HepG2 (cell line): ENCODE measurements around the gene SEC31B. TPM values are rescaled to one million over a fixed set of nuclear protein-coding genes. Genes with fewer than 3 reads are reported as not detected.
A peak's percentile ranks its signal among the peaks of the same experiment; 100 is the strongest.

Source experiments
- ATAC-seq: fragments of 200-7000 bp; cut with Tn5 transposase; 3 replicates; pipeline ENCODE4 v1.9.1; 2020; ENCODE audit warnings: mild to moderate bottlenecking, moderate library complexity
- BruUV-seq: library from RNA; stranded (reverse); fragments of 400-500 nt; replicated peaks from 2 replicates; lab custom pipeline; 2021; lab: Mats Ljungman, UMichigan
- CTCF ChIA-PET: fragments of 300-600 bp; formaldehyde crosslinking; extraction: SDS; loops from one replicate; lab custom pipeline; 2021; ENCODE audit warnings: low total read pairs, inconsistent platforms, low intra/inter-chr PET ratio; lab: Yijun Ruan, JAX
- POLR2A ChIA-PET: fragments of 350-600 bp; sonication (Branson Sonifier 250); formaldehyde crosslinking; loops from one replicate; lab custom pipeline; 2020; ENCODE audit warnings: antibody characterized with exemption, inconsistent platforms; lab: Yijun Ruan, JAX
- DNase-seq: peaks from one replicate; pipeline ENCODE4 v3.0.0-alpha.2; 2015; ENCODE audit warnings: low spot score
- FAIRE-seq: peaks from 3 replicates; lab custom pipeline; 2011; peaks lifted over from hg19 to GRCh38; lab: Jason Lieb, UNC
- H2AFZ ChIP-seq: one replicate; pipeline ENCODE4 v1.6.1; 2011; ENCODE audit warnings: low read length, inconsistent platforms
- H3K27ac ChIP-seq: fragments of 300-600 bp; 3 replicates; pipeline ENCODE4 v1.8.0; 2011; ENCODE audit warnings: mixed run types, mild to moderate bottlenecking, mixed read lengths, low read length, inconsistent platforms; ENCODE audit not compliant: insufficient read depth; ENCODE audit errors: extremely low read length
- H3K27me3 ChIP-seq, 2 experiments: fragments of 200-600 bp in 1 of 2; 2 replicates in 1 of 2; 3 replicates in 1 of 2; pipeline versions ENCODE4 v1.6.0 to v1.8.0; 2011; ENCODE audit warnings: low read length in 2 of 2, mild to moderate bottlenecking in 2 of 2, moderate library complexity in 2 of 2, inconsistent platforms in 1 of 2; ENCODE audit not compliant: insufficient read depth in 2 of 2, control insufficient read depth in 1 of 2
- H3K36me3 ChIP-seq, 2 experiments: fragments of 200-600 bp in 1 of 2; replicated peaks in 1 of 2; 2 replicates in 1 of 2; 3 replicates in 1 of 2; pipeline versions ENCODE4 v1.5.1 to v1.8.0; 2011; ENCODE audit warnings: low read length in 2 of 2, inconsistent platforms in 1 of 2; ENCODE audit not compliant: insufficient read depth in 2 of 2, control insufficient read depth in 1 of 2
- H3K4me1 ChIP-seq: 2 replicates; pipeline ENCODE4 v1.5.1; 2012; ENCODE audit warnings: low read length, inconsistent platforms; ENCODE audit not compliant: insufficient read depth
- H3K4me2 ChIP-seq: 2 replicates; pipeline ENCODE4 v1.6.0; 2011; ENCODE audit warnings: low read depth, low read length, inconsistent platforms
- H3K4me3 ChIP-seq, 3 experiments: fragments of 200-600 bp in 1 of 3; sonication (generic), shearing (Covaris generic) in 1 of 3; replicated peaks in 1 of 3; 2 replicates each; pipeline ENCODE4 v1.5.1; 2011 to 2016; ENCODE audit warnings: low read length in 3 of 3, inconsistent platforms in 2 of 3, low read depth in 2 of 3, mild to moderate bottlenecking in 2 of 3, control low read depth in 1 of 3, mixed read lengths in 1 of 3; ENCODE audit not compliant: insufficient read depth in 1 of 3
- H3K79me2 ChIP-seq: one replicate; pipeline ENCODE4 v1.6.1; 2011; ENCODE audit warnings: low read length, inconsistent platforms; ENCODE audit not compliant: insufficient read depth
- H3K9ac ChIP-seq: 2 replicates; pipeline ENCODE4 v1.6.0; 2011; ENCODE audit warnings: mild to moderate bottlenecking, low read depth, low read length, inconsistent platforms; ENCODE audit not compliant: insufficient read depth
- H3K9me3 ChIP-seq: 2 replicates; pipeline ENCODE4 v1.5.1; 2012; ENCODE audit warnings: mild to moderate bottlenecking, low read length
- H4K20me1 ChIP-seq: 2 replicates; pipeline ENCODE4 v1.6.0; 2011; ENCODE audit warnings: inconsistent platforms, mild to moderate bottlenecking, low read length, moderate library complexity; ENCODE audit not compliant: insufficient read depth
- ARNTL ChIP-seq: sonication (generic); formaldehyde crosslinking; IDR thresholded peaks from 2 replicates; pipeline ENCODE4 v1.4.0; 2020; ENCODE audit warnings: mild to moderate bottlenecking, missing genetic modification reagents
- EED ChIP-seq: sonication (generic); formaldehyde crosslinking; IDR thresholded peaks from 2 replicates; pipeline ENCODE4 v1.5.0; 2020; ENCODE audit warnings: mild to moderate bottlenecking, missing genetic modification reagents
- EZH2 ChIP-seq: conservative IDR thresholded peaks from 2 replicates; pipeline ENCODE4 v1.6.1; 2012; ENCODE audit warnings: mild to moderate bottlenecking, low read depth, low read length, moderate library complexity
- HNRNPL ChIP-seq: fragments of 200-400 bp; formaldehyde crosslinking; IDR thresholded peaks from 2 replicates; pipeline ENCODE4 v1.6.1; 2017; ENCODE audit warnings: mild to moderate bottlenecking, low read depth, low read length
- HNRNPUL1 ChIP-seq: fragments of 200-400 bp; formaldehyde crosslinking; IDR thresholded peaks from 2 replicates; pipeline ENCODE4 v1.6.1; 2017; ENCODE audit warnings: low read depth, mild to moderate bottlenecking, low read length, moderate library complexity
- HOXA3 ChIP-seq: sonication (generic); formaldehyde crosslinking; IDR thresholded peaks from 2 replicates; pipeline ENCODE4 v1.5.0; 2020; ENCODE audit warnings: missing genetic modification reagents
- MAF1 ChIP-seq: sonication (generic); formaldehyde crosslinking; IDR thresholded peaks from 2 replicates; pipeline ENCODE4 v1.5.0; 2020; ENCODE audit warnings: missing genetic modification reagents, borderline replicate concordance
- PHF8 ChIP-seq: sonication (generic); formaldehyde crosslinking; IDR thresholded peaks from 2 replicates; pipeline ENCODE4 v1.5.0; 2020; ENCODE audit warnings: missing genetic modification reagents
- PRMT3 ChIP-seq: sonication (generic); formaldehyde crosslinking; IDR thresholded peaks from 2 replicates; pipeline ENCODE4 v1.8.1; 2022; ENCODE audit warnings: low read depth, mild to moderate bottlenecking, moderate library complexity, missing genetic modification reagents, borderline replicate concordance
- SNAI1 ChIP-seq: sonication (generic); formaldehyde crosslinking; IDR thresholded peaks from 2 replicates; pipeline ENCODE4 v1.5.0; 2020; ENCODE audit warnings: mild to moderate bottlenecking, missing genetic modification reagents, borderline replicate concordance
- SOX13 ChIP-seq, 3 experiments: fragments of 450-650 bp in 1 of 3; sonication (generic) in 1 of 3; formaldehyde crosslinking in 1 of 3; IDR thresholded peaks in 2 of 3; conservative IDR thresholded peaks in 1 of 3; 2 replicates each; pipeline versions ENCODE4 v1.5.0 to v1.6.1; 2016 to 2020; ENCODE audit warnings: antibody characterized with exemption in 1 of 3, mild to moderate bottlenecking in 1 of 3, missing compliant biosample characterization in 1 of 3, missing genetic modification reagents in 1 of 3, moderate library complexity in 1 of 3
- ZNF337 ChIP-seq: sonication (generic); formaldehyde crosslinking; IDR thresholded peaks from 2 replicates; pipeline ENCODE4 v1.5.1; 2020; ENCODE audit warnings: missing genetic modification reagents, low read depth, mild to moderate bottlenecking, borderline replicate concordance
- ZNF556 ChIP-seq: sonication (generic); formaldehyde crosslinking; IDR thresholded peaks from 2 replicates; pipeline ENCODE4 v1.4.0; 2020; ENCODE audit warnings: mild to moderate bottlenecking, missing genetic modification reagents, borderline replicate concordance
- ZNF644 ChIP-seq: IDR thresholded peaks from 2 replicates; pipeline ENCODE4 v1.6.1; 2016; ENCODE audit warnings: low read depth
- WGBS: methylation state at CpG from one replicate; pipeline ENCODE4 v1.1.6; 2017; ENCODE audit warnings: low lambda C conversion rate; 5-methylcytosine and 5-hydroxymethylcytosine counted together
- in situ Hi-C: cut with HindIII; loops from 2 replicates; pipeline ENCODE4 v1.10.0; 2017; ENCODE audit warnings: low pct_unique_long_range_greater_than_20kb; ENCODE audit not compliant: extremely low pct_ligation_motif_present
- intact Hi-C: fragments of 100-400 bp; cut with micrococcal nuclease; formaldehyde crosslinking; loops from one replicate; pipeline ENCODE4 v1.10.0; 2022; ENCODE audit not compliant: unreplicated experiment
- polyA plus RNA-seq, 8 experiments: library from polyadenylated mRNA; depleted of rRNA in 3 of 8; stranded (reverse) in 7 of 8; unstranded in 1 of 8; fragments of >200 nt; fragmentation: Illumina TruSeq in 4 of 8; extraction: Trizol in 4 of 8; gene quantifications; 2 replicates each; pipeline versions ENCODE4 v1.2.1 to v1.2.3, GENCODE V29; 2011 to 2016; ENCODE audit warnings: low read depth in 4 of 8, missing spikeins in 1 of 8, mixed read lengths in 1 of 8; ENCODE audit not compliant: insufficient read depth in 1 of 8
- total RNA-seq, 5 experiments: library from RNA; depleted of rRNA; stranded (reverse); fragments of >200 nt; fragmentation: Illumina TruSeq; extraction: Trizol; gene quantifications; 2 replicates each; pipeline ENCODE4 v1.2.3, GENCODE V29; 2016; ENCODE audit warnings: low read depth in 1 of 5
- TF ChIP-seq, protein P1 (sequence below): sonication (generic); formaldehyde crosslinking; IDR thresholded peaks from 2 replicates; pipeline ENCODE4 v1.5.1; 2020; ENCODE audit warnings: mild to moderate bottlenecking, missing genetic modification reagents, moderate library complexity
- TF ChIP-seq, protein P2 (sequence below): sonication (generic); formaldehyde crosslinking; conservative IDR thresholded peaks from 2 replicates; pipeline ENCODE4 v1.8.0; 2022; ENCODE audit warnings: mild to moderate bottlenecking, moderate library complexity, missing genetic modification reagents

The SEC31B gene
- total and polyA plus RNA-seq, 2 of the 13 experiments (the other 11 are each of a cell fraction or from before 2014, with no cell fraction given), result 2.0 to 8.3 TPM

DNA sequence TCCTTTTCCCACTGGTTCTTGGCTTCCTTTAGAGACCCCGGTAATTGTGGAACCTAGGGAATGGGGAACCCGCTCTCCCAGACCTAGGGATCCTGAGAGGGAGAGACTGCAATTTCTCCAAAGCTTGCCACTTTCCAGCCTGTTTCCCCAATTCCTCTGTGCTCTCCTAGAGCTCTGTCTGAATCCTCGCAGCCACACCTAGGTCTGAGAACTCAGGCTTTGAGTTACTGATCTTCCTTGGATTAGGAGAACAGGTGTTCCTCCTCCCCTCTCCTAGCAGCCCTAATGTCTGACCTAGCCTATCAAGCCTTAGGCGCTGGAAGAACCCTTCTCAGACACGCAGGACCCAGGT, 36.9 kb downstream of the SEC31B start (continued):
- TF ChIP-seq ZNF644 (CRISPR knock-in tag) (no peak), ARNTL (CRISPR knock-in tag) (no peak)

DNA sequence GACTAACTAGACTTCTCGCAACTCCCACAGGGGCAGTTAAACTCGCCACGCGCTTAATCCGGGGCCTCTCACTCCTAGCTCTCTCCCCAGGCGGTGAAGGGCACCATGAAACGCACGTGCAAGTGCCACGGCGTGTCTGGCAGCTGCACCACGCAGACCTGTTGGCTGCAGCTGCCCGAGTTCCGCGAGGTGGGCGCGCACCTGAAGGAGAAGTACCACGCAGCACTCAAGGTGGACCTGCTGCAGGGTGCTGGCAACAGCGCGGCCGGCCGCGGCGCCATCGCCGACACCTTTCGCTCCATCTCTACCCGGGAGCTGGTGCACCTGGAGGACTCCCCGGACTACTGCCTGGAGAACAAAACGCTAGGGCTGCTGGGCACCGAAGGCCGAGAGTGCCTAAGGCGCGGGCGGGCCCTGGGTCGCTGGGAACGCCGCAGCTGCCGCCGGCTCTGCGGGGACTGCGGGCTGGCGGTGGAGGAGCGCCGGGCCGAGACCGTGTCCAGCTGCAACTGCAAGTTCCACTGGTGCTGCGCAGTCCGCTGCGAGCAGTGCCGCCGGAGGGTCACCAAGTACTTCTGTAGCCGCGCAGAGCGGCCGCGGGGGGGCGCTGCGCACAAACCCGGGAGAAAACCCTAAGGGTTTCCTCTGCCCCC, 37.4 kb downstream of the SEC31B start:
- peaks cover 2 to 14% of the 10 kb centered on the region in 2 experiments; a peak in 3 of 5 replicates for H3K27me3 ChIP-seq
- peak overlapping the region; percentile 98 for H3K4me2 ChIP-seq
- H3K9ac ChIP-seq, result peak overlapping the region; percentile 16
- DNase-seq, result peak; percentile 52
- 0% methylated on average over 1 of the region's 59 CpGs for WGBS
- peaks cover 10% of the 10 kb centered on the region; the same call in 1 of the 2 replicates for H3K4me1 ChIP-seq
- intact Hi-C loops, result loop anchor here (5.0 kb wide), 1 partner anchor 35 kb away; the partner anchor contains the start of gene SEC31B
- H3K9me3 ChIP-seq, result no peaks in the 10 kb centered on the region
- in situ Hi-C loops, result no loop called here
- ChIA-PET POLR2A (interaction anchor here (1.0 to 1.3 kb wide), 2 partner anchors 36 to 141 kb away, joined by 4 to 5 read pairs; no protein-coding TSS in a partner anchor), CTCF (interaction anchor here (1.4 to 1.8 kb wide), 2 partner anchors 37 to 48 kb away, joined by 4 to 8 read pairs; no protein-coding TSS in a partner anchor)
- no TSS peak for BruUV-seq
- peak; percentile 48 for FAIRE-seq
- H3K4me3 ChIP-seq, result peak overlapping the region; percentile 45 to 77 (median 58)
- no peaks in the 10 kb centered on the region for H4K20me1 ChIP-seq
- H3K36me3 ChIP-seq, result no peaks in the 10 kb centered on the region
- H2AFZ ChIP-seq, result no peak overlapping the region
- no peaks in the 10 kb centered on the region for H3K79me2 ChIP-seq
- ATAC-seq, result peak; percentile 93
- H3K27ac ChIP-seq, result no peak overlapping the region
- TF ChIP-seq MAF1 (CRISPR knock-in tag) (no peak), HOXA3 (CRISPR knock-in tag) (peak; percentile 26; the same call in 1 of the 2 replicates), HNRNPUL1 (no peak), HNRNPL (0 out of 2 replicates have a peak, but pooled peaks have one; percentile 50), PRMT3 (CRISPR knock-in tag) (no peak), SNAI1 (CRISPR knock-in tag) (no peak), EED (CRISPR knock-in tag) (no peak), EZH2 (no peak), SOX13 (IDR thresholded peaks at IDR 0.05) (no peak), SOX13 (CRISPR knock-in tag; conservative IDR thresholded peaks at IDR 0.05 in 1 of 2, IDR thresholded peaks at IDR 0.05 in 1 of 2) (no peak), ZNF556 (CRISPR knock-in tag) (peak; percentile 41; the same call in 1 of the 2 replicates), PHF8 (CRISPR knock-in tag) (no peak), ZNF337 (CRISPR knock-in tag) (no peak)
- TF ChIP-seq, protein P1, sequence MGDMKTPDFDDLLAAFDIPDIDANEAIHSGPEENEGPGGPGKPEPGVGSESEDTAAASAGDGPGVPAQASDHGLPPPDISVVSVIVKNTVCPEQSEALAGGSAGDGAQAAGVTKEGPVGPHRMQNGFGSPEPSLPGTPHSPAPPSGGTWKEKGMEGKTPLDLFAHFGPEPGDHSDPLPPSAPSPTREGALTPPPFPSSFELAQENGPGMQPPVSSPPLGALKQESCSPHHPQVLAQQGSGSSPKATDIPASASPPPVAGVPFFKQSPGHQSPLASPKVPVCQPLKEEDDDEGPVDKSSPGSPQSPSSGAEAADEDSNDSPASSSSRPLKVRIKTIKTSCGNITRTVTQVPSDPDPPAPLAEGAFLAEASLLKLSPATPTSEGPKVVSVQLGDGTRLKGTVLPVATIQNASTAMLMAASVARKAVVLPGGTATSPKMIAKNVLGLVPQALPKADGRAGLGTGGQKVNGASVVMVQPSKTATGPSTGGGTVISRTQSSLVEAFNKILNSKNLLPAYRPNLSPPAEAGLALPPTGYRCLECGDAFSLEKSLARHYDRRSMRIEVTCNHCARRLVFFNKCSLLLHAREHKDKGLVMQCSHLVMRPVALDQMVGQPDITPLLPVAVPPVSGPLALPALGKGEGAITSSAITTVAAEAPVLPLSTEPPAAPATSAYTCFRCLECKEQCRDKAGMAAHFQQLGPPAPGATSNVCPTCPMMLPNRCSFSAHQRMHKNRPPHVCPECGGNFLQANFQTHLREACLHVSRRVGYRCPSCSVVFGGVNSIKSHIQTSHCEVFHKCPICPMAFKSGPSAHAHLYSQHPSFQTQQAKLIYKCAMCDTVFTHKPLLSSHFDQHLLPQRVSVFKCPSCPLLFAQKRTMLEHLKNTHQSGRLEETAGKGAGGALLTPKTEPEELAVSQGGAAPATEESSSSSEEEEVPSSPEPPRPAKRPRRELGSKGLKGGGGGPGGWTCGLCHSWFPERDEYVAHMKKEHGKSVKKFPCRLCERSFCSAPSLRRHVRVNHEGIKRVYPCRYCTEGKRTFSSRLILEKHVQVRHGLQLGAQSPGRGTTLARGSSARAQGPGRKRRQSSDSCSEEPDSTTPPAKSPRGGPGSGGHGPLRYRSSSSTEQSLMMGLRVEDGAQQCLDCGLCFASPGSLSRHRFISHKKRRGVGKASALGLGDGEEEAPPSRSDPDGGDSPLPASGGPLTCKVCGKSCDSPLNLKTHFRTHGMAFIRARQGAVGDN, result peak; percentile 81
- TF ChIP-seq, protein P2, sequence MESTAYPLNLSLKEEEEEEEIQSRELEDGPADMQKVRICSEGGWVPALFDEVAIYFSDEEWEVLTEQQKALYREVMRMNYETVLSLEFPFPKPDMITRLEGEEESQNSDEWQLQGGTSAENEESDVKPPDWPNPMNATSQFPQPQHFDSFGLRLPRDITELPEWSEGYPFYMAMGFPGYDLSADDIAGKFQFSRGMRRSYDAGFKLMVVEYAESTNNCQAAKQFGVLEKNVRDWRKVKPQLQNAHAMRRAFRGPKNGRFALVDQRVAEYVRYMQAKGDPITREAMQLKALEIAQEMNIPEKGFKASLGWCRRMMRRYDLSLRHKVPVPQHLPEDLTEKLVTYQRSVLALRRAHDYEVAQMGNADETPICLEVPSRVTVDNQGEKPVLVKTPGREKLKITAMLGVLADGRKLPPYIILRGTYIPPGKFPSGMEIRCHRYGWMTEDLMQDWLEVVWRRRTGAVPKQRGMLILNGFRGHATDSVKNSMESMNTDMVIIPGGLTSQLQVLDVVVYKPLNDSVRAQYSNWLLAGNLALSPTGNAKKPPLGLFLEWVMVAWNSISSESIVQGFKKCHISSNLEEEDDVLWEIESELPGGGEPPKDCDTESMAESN, result peak; percentile 28; the same call in 1 of the 2 replicates
